HepG2 (cell line): ENCODE measurements around the gene LRRIQ4. TPM values are rescaled to one million over a fixed set of nuclear protein-coding genes. Genes with fewer than 3 reads are reported as not detected.

Experiments
- ATAC-seq: fragments of 200-7000 bp; cut with Tn5 transposase; 3 replicates; pipeline ENCODE4 v1.9.1; 2020; ENCODE audit warnings: mild to moderate bottlenecking, moderate library complexity
- BruUV-seq: library from RNA; stranded (reverse); fragments of 400-500 nt; replicated peaks from 2 replicates; lab custom pipeline; 2021; lab: Mats Ljungman, UMichigan
- CTCF ChIA-PET: fragments of 300-600 bp; formaldehyde crosslinking; extraction: SDS; loops from one replicate; lab custom pipeline; 2021; ENCODE audit warnings: low total read pairs, inconsistent platforms, low intra/inter-chr PET ratio; lab: Yijun Ruan, JAX
- POLR2A ChIA-PET: fragments of 350-600 bp; sonication (Branson Sonifier 250); formaldehyde crosslinking; loops from one replicate; lab custom pipeline; 2020; ENCODE audit warnings: antibody characterized with exemption, inconsistent platforms; lab: Yijun Ruan, JAX
- DNase-seq: peaks from one replicate; pipeline ENCODE4 v3.0.0-alpha.2; 2015; ENCODE audit warnings: low spot score
- FAIRE-seq: peaks from 3 replicates; lab custom pipeline; 2011; peaks lifted over from hg19 to GRCh38; lab: Jason Lieb, UNC
- H2AFZ ChIP-seq: one replicate; pipeline ENCODE4 v1.6.1; 2011; ENCODE audit warnings: low read length, inconsistent platforms
- H3K27ac ChIP-seq: fragments of 300-600 bp; 3 replicates; pipeline ENCODE4 v1.8.0; 2011; ENCODE audit warnings: mixed run types, mild to moderate bottlenecking, mixed read lengths, low read length, inconsistent platforms; ENCODE audit not compliant: insufficient read depth; ENCODE audit errors: extremely low read length
- H3K27me3 ChIP-seq, 2 experiments: fragments of 200-600 bp in 1 of 2; 2 replicates in 1 of 2; 3 replicates in 1 of 2; pipeline versions ENCODE4 v1.6.0 to v1.8.0; 2011; ENCODE audit warnings: low read length in 2 of 2, mild to moderate bottlenecking in 2 of 2, moderate library complexity in 2 of 2, inconsistent platforms in 1 of 2; ENCODE audit not compliant: insufficient read depth in 2 of 2, control insufficient read depth in 1 of 2
- H3K36me3 ChIP-seq, 2 experiments: fragments of 200-600 bp in 1 of 2; replicated peaks in 1 of 2; 2 replicates in 1 of 2; 3 replicates in 1 of 2; pipeline versions ENCODE4 v1.5.1 to v1.8.0; 2011; ENCODE audit warnings: low read length in 2 of 2, inconsistent platforms in 1 of 2; ENCODE audit not compliant: insufficient read depth in 2 of 2, control insufficient read depth in 1 of 2
- H3K4me1 ChIP-seq: 2 replicates; pipeline ENCODE4 v1.5.1; 2012; ENCODE audit warnings: low read length, inconsistent platforms; ENCODE audit not compliant: insufficient read depth
- H3K4me2 ChIP-seq: 2 replicates; pipeline ENCODE4 v1.6.0; 2011; ENCODE audit warnings: low read depth, low read length, inconsistent platforms
- H3K4me3 ChIP-seq, 3 experiments: fragments of 200-600 bp in 1 of 3; sonication (generic), shearing (Covaris generic) in 1 of 3; replicated peaks in 1 of 3; 2 replicates each; pipeline ENCODE4 v1.5.1; 2011 to 2016; ENCODE audit warnings: low read length in 3 of 3, inconsistent platforms in 2 of 3, low read depth in 2 of 3, mild to moderate bottlenecking in 2 of 3, control low read depth in 1 of 3, mixed read lengths in 1 of 3; ENCODE audit not compliant: insufficient read depth in 1 of 3
- H3K79me2 ChIP-seq: one replicate; pipeline ENCODE4 v1.6.1; 2011; ENCODE audit warnings: low read length, inconsistent platforms; ENCODE audit not compliant: insufficient read depth
- H3K9ac ChIP-seq: 2 replicates; pipeline ENCODE4 v1.6.0; 2011; ENCODE audit warnings: mild to moderate bottlenecking, low read depth, low read length, inconsistent platforms; ENCODE audit not compliant: insufficient read depth
- H3K9me3 ChIP-seq: 2 replicates; pipeline ENCODE4 v1.5.1; 2012; ENCODE audit warnings: mild to moderate bottlenecking, low read length
- H4K20me1 ChIP-seq: 2 replicates; pipeline ENCODE4 v1.6.0; 2011; ENCODE audit warnings: inconsistent platforms, mild to moderate bottlenecking, low read length, moderate library complexity; ENCODE audit not compliant: insufficient read depth
- ARID4A ChIP-seq: sonication (generic); formaldehyde crosslinking; IDR thresholded peaks from 2 replicates; pipeline ENCODE4 v1.5.0; 2020; ENCODE audit warnings: mild to moderate bottlenecking, missing genetic modification reagents, borderline replicate concordance
- ATF7 ChIP-seq, 2 experiments: fragments of 450-650 bp in 1 of 2; sonication (generic) in 1 of 2; formaldehyde crosslinking in 1 of 2; IDR thresholded peaks; 2 replicates each; pipeline versions ENCODE4 v1.4.0 to v1.6.1; 2016 to 2020; ENCODE audit warnings: antibody characterized with exemption in 1 of 2, mild to moderate bottlenecking in 1 of 2, missing genetic modification reagents in 1 of 2
- BORCS8-MEF2B ChIP-seq: sonication (generic); formaldehyde crosslinking; IDR thresholded peaks from 2 replicates; pipeline ENCODE4 v1.8.0; 2022; ENCODE audit warnings: mild to moderate bottlenecking, missing genetic modification reagents
- SIN3A ChIP-seq: IDR thresholded peaks from 2 replicates; pipeline ENCODE4 v1.6.1; 2011; ENCODE audit warnings: low read depth, mild to moderate bottlenecking, control low read depth, low read length, borderline replicate concordance
- ZNF33B ChIP-seq: sonication (generic); formaldehyde crosslinking; IDR thresholded peaks from 2 replicates; pipeline ENCODE4 v1.5.1; 2020; ENCODE audit warnings: mild to moderate bottlenecking, missing genetic modification reagents
- ZNF850 ChIP-seq: sonication (generic); formaldehyde crosslinking; conservative IDR thresholded peaks from 2 replicates; pipeline ENCODE4 v1.9.0; 2021; ENCODE audit warnings: mild to moderate bottlenecking, missing genetic modification reagents
- ZXDC ChIP-seq: sonication (generic); formaldehyde crosslinking; IDR thresholded peaks from 2 replicates; pipeline ENCODE4 v1.5.0; 2020; ENCODE audit warnings: mild to moderate bottlenecking, missing genetic modification reagents
- WGBS: methylation state at CpG from one replicate; pipeline ENCODE4 v1.1.6; 2017; ENCODE audit warnings: low lambda C conversion rate; 5-methylcytosine and 5-hydroxymethylcytosine counted together
- in situ Hi-C: cut with HindIII; loops from 2 replicates; pipeline ENCODE4 v1.10.0; 2017; ENCODE audit warnings: low pct_unique_long_range_greater_than_20kb; ENCODE audit not compliant: extremely low pct_ligation_motif_present
- intact Hi-C: fragments of 100-400 bp; cut with micrococcal nuclease; formaldehyde crosslinking; loops from one replicate; pipeline ENCODE4 v1.10.0; 2022; ENCODE audit not compliant: unreplicated experiment
- polyA plus RNA-seq, 8 experiments: library from polyadenylated mRNA; depleted of rRNA in 3 of 8; stranded (reverse) in 7 of 8; unstranded in 1 of 8; fragments of >200 nt; fragmentation: Illumina TruSeq in 4 of 8; extraction: Trizol in 4 of 8; gene quantifications; 2 replicates each; pipeline versions ENCODE4 v1.2.1 to v1.2.3, GENCODE V29; 2011 to 2016; ENCODE audit warnings: low read depth in 4 of 8, missing spikeins in 1 of 8, mixed read lengths in 1 of 8; ENCODE audit not compliant: insufficient read depth in 1 of 8
- total RNA-seq, 5 experiments: library from RNA; depleted of rRNA; stranded (reverse); fragments of >200 nt; fragmentation: Illumina TruSeq; extraction: Trizol; gene quantifications; 2 replicates each; pipeline ENCODE4 v1.2.3, GENCODE V29; 2016; ENCODE audit warnings: low read depth in 1 of 5
- TF ChIP-seq, protein P1 (sequence below): sonication (generic); formaldehyde crosslinking; IDR thresholded peaks from 2 replicates; pipeline ENCODE4 v1.4.0; 2020; ENCODE audit warnings: missing genetic modification reagents

LRRIQ4 gene
- total and polyA plus RNA-seq, 2 of the 13 experiments (the other 11 are each of a cell fraction or from before 2014, with no cell fraction given), result not detected

DNA sequence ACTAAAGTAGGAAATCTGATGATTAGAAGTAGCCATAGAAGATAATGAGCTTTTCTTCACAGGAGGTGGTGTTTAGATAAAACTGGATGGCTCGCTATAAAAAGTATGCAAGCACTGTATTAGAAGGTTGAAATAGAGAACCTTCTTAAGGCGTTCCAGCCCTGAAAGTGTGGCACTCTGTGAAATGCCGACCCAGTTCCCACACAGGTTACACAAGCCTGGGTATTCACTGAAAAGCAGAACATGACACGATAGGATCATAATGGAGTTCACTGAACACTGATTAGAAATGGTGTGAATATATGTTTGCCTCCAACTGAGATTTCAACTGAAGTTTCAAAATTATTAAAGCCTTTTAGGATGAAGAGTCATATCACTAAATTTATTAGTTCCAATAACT is 15.0 kb downstream of the LRRIQ4 start:
- H3K4me1 ChIP-seq, result no peaks in the 10 kb centered on the region
- H2AFZ ChIP-seq, result no peak overlapping the region
- in situ Hi-C loops, result no loop called here
- no peak overlapping the region for H3K9ac ChIP-seq
- WGBS, result 43% methylated on average over 4 of the region's 4 CpGs
- ChIA-PET POLR2A (no interaction called here), CTCF (no interaction called here)
- no peaks in the 10 kb centered on the region for H4K20me1 ChIP-seq
- no peak for FAIRE-seq
- H3K27ac ChIP-seq, result no peak overlapping the region
- no peak for DNase-seq
- peaks cover 0 to 3% of the 10 kb centered on the region in 2 experiments; a peak in 1 of 5 replicates for H3K27me3 ChIP-seq
- H3K9me3 ChIP-seq, result no peaks in the 10 kb centered on the region
- ATAC-seq, result no peak
- no TSS peak for BruUV-seq
- H3K4me3 ChIP-seq, result no peak overlapping the region
- H3K79me2 ChIP-seq, result no peaks in the 10 kb centered on the region
- no peaks in the 10 kb centered on the region for H3K36me3 ChIP-seq
- H3K4me2 ChIP-seq, result no peak overlapping the region
- intact Hi-C loops, result no loop called here
- TF ChIP-seq ATF7 (IDR thresholded peaks at IDR 0.05), result no peak
- TF ChIP-seq ATF7 (CRISPR knock-in tag; IDR thresholded peaks at IDR 0.05), result no peak
- no peak for TF ChIP-seq BORCS8-MEF2B (CRISPR knock-in tag)
- TF ChIP-seq ZNF33B (CRISPR knock-in tag), result no peak
- TF ChIP-seq SIN3A, result no peak

- Histone ChIP-seq H3K79me2 (no peaks in the 10 kb centered on the region), H3K4me2 (no peak overlapping the region), H3K4me3 (no peak overlapping the region), H4K20me1 (no peaks in the 10 kb centered on the region), H3K27me3 (no peaks in the 10 kb centered on the region), H3K9me3 (no peaks in the 10 kb centered on the region), H3K27ac (no peak overlapping the region), H3K4me1 (no peaks in the 10 kb centered on the region), H2AFZ (no peak overlapping the region), H3K9ac (no peak overlapping the region), H3K36me3 (no peaks in the 10 kb centered on the region)
- no peak for ATAC-seq
- BruUV-seq, result no TSS peak
- ChIA-PET POLR2A (no interaction called here), CTCF (no interaction called here)
- in situ Hi-C loops, result no loop called here
- DNase-seq, result no peak
- WGBS, result 7% methylated on average over 1 of the region's 1 CpG
- intact Hi-C loops, result no loop called here
- FAIRE-seq, result no peak
- TF ChIP-seq ZXDC (CRISPR knock-in tag), result no peak
- TF ChIP-seq, protein P1, sequence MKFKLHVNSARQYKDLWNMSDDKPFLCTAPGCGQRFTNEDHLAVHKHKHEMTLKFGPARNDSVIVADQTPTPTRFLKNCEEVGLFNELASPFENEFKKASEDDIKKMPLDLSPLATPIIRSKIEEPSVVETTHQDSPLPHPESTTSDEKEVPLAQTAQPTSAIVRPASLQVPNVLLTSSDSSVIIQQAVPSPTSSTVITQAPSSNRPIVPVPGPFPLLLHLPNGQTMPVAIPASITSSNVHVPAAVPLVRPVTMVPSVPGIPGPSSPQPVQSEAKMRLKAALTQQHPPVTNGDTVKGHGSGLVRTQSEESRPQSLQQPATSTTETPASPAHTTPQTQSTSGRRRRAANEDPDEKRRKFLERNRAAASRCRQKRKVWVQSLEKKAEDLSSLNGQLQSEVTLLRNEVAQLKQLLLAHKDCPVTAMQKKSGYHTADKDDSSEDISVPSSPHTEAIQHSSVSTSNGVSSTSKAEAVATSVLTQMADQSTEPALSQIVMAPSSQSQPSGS (CRISPR knock-in tag), result no peak
- TF ChIP-seq ZNF850 (CRISPR knock-in tag), result no peak
- TF ChIP-seq ARID4A (CRISPR knock-in tag), result no peak
Observed at GRCh38 chr3:169835533-169835932, 22.9 kb downstream of the LRRIQ4 start.
